Measurements from ENCODE around the gene MEGF6.

MEGF6 gene

GRCh38 chr1:3570066-3570986 is 41.0 kb downstream of the MEGF6 start:
- Histone ChIP-seq H3K4me3 (ENCODE audit: low read depth, low read length) (no peak overlapping the region), H3K4me1 (peaks cover 9% of the 10 kb centered on the region), H3K36me3 (no peaks in the 10 kb centered on the region), H3K9me3 (no peaks in the 10 kb centered on the region), H3K27me3 (no peaks in the 10 kb centered on the region)
- TF ChIP-seq, protein P1, sequence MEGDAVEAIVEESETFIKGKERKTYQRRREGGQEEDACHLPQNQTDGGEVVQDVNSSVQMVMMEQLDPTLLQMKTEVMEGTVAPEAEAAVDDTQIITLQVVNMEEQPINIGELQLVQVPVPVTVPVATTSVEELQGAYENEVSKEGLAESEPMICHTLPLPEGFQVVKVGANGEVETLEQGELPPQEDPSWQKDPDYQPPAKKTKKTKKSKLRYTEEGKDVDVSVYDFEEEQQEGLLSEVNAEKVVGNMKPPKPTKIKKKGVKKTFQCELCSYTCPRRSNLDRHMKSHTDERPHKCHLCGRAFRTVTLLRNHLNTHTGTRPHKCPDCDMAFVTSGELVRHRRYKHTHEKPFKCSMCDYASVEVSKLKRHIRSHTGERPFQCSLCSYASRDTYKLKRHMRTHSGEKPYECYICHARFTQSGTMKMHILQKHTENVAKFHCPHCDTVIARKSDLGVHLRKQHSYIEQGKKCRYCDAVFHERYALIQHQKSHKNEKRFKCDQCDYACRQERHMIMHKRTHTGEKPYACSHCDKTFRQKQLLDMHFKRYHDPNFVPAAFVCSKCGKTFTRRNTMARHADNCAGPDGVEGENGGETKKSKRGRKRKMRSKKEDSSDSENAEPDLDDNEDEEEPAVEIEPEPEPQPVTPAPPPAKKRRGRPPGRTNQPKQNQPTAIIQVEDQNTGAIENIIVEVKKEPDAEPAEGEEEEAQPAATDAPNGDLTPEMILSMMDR (IDR thresholded peaks at IDR 0.05; ENCODE audit: low read depth, low read length): no peak
- no peak for DNase-seq

GRCh38 chr1:3569436-3569835 is 41.9 kb downstream of the MEGF6 start:
- Histone ChIP-seq H3K9me3 (no peaks in the 10 kb centered on the region), H3K27me3 (no peaks in the 10 kb centered on the region), H3K4me3 (ENCODE audit: low read depth, low read length) (no peak overlapping the region), H3K4me1 (peaks cover 9% of the 10 kb centered on the region), H3K36me3 (no peaks in the 10 kb centered on the region)
- no peak for DNase-seq
- TF ChIP-seq, protein P1 (IDR thresholded peaks at IDR 0.05; ENCODE audit: low read depth, low read length): no peak

DNA sequence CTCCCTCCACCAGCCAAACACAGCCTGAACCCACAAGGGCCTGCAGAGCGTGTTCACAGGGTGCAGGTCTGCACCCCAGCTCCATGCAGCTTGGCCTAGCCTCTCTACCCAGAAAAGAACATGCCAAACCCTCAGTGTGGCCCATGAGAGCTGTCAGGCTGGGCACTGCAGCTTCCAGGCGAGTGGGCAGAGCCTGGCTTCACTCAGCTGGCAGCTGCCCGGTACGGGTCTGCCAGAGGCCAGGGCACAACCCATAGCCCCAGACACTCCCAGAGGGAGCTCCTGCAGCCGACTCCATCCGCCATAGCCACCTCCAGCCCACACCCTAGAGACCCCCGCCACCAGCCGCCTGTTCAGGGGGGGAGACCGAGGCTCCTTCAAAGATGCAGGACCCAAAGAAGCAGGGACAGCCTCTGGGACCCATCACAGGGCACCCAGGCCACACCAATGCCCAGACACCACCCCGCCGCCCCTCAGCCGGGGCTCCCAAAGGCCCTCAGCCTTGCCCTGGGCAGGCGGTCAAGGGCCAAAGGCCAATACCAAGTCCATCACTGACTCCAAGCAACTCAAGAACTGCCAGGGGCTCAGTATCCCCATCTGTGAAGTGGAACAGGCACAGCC is 42.4 kb downstream of the MEGF6 start:
- Histone ChIP-seq H3K27me3 (no peaks in the 10 kb centered on the region), H3K4me3 (ENCODE audit: low read depth, low read length) (no peak overlapping the region), H3K36me3 (no peaks in the 10 kb centered on the region), H3K9me3 (no peaks in the 10 kb centered on the region), H3K4me1 (peaks cover 7% of the 10 kb centered on the region)
- DNase-seq: no peak
- TF ChIP-seq, protein P1 (IDR thresholded peaks at IDR 0.05; ENCODE audit: low read depth, low read length): no peak

GRCh38 chr1:3566951-3567804 is 44.1 kb downstream of the MEGF6 start:
- DNase-seq: no peak
- Histone ChIP-seq H3K36me3 (no peaks in the 10 kb centered on the region), H3K4me1 (no peaks in the 10 kb centered on the region)

DNA sequence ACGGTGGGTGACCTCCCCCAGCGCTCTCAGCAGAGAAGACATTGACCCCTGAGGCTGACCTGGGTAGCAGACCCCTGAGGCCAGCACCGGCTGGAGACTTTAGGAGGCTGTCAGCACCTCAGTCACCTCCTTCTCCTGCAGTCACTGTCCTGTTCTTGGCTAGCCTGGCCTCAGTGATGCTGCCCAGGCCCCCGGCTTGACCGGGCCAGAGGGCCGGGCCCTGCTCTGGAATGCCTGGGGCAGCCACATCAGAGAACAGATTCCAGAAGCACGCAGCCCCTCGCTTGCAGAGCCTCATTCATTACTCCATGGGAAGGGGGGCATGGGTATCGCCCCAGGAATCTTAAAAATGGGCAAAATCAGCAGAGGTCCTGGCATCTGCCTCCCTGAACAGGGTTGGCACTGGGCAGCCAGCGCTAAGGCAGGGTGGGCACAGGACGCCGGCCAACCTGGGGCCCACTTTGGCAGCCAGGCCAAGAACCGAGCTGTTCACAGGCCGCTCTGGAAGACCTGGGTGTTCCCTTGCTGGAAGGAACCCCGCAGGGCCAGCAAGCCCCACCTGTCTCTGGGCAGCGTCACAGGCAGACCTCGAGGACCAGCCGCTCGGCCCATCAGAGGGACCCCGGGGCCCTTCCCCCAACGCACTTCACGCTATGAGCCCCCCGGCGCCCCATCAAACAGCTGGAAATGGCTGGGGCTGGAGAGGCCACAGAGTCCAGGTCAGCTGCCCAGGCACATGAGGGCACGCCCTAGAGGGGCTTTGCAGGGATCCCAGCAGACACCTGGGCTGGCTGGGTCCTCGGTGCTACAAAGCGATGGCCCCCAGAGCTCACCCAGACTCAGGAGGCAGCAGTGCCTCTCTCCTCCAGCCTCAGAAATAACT is 45.1 kb downstream of the MEGF6 start:
- no peaks in the 10 kb centered on the region for H3K4me1 ChIP-seq
- H3K4me3 ChIP-seq (ENCODE audit: low read depth, low read length): no peak overlapping the region
- no peaks in the 10 kb centered on the region for H3K27me3 ChIP-seq
- no peaks in the 10 kb centered on the region for H3K9me3 ChIP-seq
- no peak for DNase-seq
- TF ChIP-seq, protein P1 (IDR thresholded peaks at IDR 0.05; ENCODE audit: low read depth, low read length): no peak
- no peaks in the 10 kb centered on the region for H3K36me3 ChIP-seq

More at GRCh38 chr1:3566951-3567804, 44.1 kb downstream of the MEGF6 start:
- TF ChIP-seq, protein P1 (IDR thresholded peaks at IDR 0.05; ENCODE audit: low read depth, low read length): no peak
- H3K9me3 ChIP-seq: no peaks in the 10 kb centered on the region
- H3K27me3 ChIP-seq: no peaks in the 10 kb centered on the region
- no peak overlapping the region for H3K4me3 ChIP-seq (ENCODE audit: low read depth, low read length)

Data from BE2C (cell line).